ENCODE results near the gene HBZ. TPM values are rescaled to one million over a fixed set of nuclear protein-coding genes. Genes with fewer than 3 reads are reported as not detected.

The HBZ gene
- not detected for total RNA-seq
- long read RNA-seq: 0 reads

GRCh38 chr16:152141-153128, at the start of gene HBZ:
TSS of gene HBZ (plus strand) at chr16:152644. CDS start at chr16:152910, 266 bp downstream.
- Histone ChIP-seq H3K4me3 (no peak within 1 kb of the TSS), H3K4me1 (peaks cover 10% of the 10 kb centered on the region), H3K27me3 (ENCODE audit: low read depth) (peaks cover 58% of the 10 kb centered on the region), H3K27ac (replicated peaks) (no peak within 1 kb of the TSS), H3K36me3 (no peaks in the 10 kb centered on the region), H3K9me3 (replicated peaks) (no peaks in the 10 kb centered on the region)
- no peak for DNase-seq
- intact Hi-C loops (cut with micrococcal nuclease): no loop called here
- TF ChIP-seq, protein P1, sequence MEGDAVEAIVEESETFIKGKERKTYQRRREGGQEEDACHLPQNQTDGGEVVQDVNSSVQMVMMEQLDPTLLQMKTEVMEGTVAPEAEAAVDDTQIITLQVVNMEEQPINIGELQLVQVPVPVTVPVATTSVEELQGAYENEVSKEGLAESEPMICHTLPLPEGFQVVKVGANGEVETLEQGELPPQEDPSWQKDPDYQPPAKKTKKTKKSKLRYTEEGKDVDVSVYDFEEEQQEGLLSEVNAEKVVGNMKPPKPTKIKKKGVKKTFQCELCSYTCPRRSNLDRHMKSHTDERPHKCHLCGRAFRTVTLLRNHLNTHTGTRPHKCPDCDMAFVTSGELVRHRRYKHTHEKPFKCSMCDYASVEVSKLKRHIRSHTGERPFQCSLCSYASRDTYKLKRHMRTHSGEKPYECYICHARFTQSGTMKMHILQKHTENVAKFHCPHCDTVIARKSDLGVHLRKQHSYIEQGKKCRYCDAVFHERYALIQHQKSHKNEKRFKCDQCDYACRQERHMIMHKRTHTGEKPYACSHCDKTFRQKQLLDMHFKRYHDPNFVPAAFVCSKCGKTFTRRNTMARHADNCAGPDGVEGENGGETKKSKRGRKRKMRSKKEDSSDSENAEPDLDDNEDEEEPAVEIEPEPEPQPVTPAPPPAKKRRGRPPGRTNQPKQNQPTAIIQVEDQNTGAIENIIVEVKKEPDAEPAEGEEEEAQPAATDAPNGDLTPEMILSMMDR (IDR thresholded peaks at IDR 0.05; ENCODE audit: borderline replicate concordance): no peak

- Histone ChIP-seq H3K27ac (replicated peaks) (no peak overlapping the region), H3K4me3 (no peak overlapping the region), H3K4me1 (peaks cover 43% of the 10 kb centered on the region), H3K36me3 (peaks cover 8% of the 10 kb centered on the region), H3K27me3 (ENCODE audit: low read depth) (no peaks in the 10 kb centered on the region), H3K9me3 (replicated peaks) (no peaks in the 10 kb centered on the region)
- TF ChIP-seq, protein P1 (IDR thresholded peaks at IDR 0.05; ENCODE audit: borderline replicate concordance): no peak
- no peak for DNase-seq
- intact Hi-C loops (cut with micrococcal nuclease): no loop called here
Measured at GRCh38 chr16:104355-104754, 48.1 kb upstream of the HBZ start.

DNA sequence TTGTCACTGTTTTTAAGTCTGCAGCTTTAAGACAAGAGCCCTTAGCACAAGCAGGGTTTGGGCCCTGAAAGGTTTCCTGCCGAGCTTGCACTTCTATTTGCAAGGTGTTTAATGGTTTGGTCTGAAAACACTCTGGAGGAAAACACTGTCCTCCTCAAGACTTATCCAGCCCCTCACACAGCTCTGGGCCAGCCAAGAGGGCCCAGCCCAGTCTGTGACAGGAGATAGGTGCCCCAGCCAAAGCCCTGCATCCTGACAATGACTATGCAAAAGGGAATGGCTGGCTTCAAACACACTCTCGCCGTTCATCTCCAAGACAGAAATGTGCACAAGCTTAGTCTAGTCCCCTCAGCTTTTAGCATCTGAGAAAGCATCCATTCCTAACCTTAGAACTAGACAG, 47.5 kb upstream of the HBZ start:
- H3K4me3 ChIP-seq: no peak overlapping the region
- no peak overlapping the region for H3K27ac ChIP-seq (replicated peaks)
- intact Hi-C loops (cut with micrococcal nuclease): no loop called here
- H3K36me3 ChIP-seq: peaks cover 14% of the 10 kb centered on the region
- peaks cover 43% of the 10 kb centered on the region for H3K4me1 ChIP-seq
- H3K9me3 ChIP-seq (replicated peaks): no peaks in the 10 kb centered on the region
- DNase-seq: no peak
- TF ChIP-seq, protein P1 (IDR thresholded peaks at IDR 0.05; ENCODE audit: borderline replicate concordance): no peak
- no peaks in the 10 kb centered on the region for H3K27me3 ChIP-seq (ENCODE audit: low read depth)

GRCh38 chr16:105521-105920, 46.9 kb upstream of the HBZ start:
- TF ChIP-seq, protein P1 (IDR thresholded peaks at IDR 0.05; ENCODE audit: borderline replicate concordance): no peak
- Histone ChIP-seq H3K4me1 (peaks cover 43% of the 10 kb centered on the region), H3K9me3 (replicated peaks) (no peaks in the 10 kb centered on the region), H3K4me3 (no peak overlapping the region), H3K27me3 (ENCODE audit: low read depth) (no peaks in the 10 kb centered on the region), H3K36me3 (peaks cover 20% of the 10 kb centered on the region), H3K27ac (replicated peaks) (no peak overlapping the region)
- DNase-seq: no peak
- intact Hi-C loops (cut with micrococcal nuclease): no loop called here

DNA sequence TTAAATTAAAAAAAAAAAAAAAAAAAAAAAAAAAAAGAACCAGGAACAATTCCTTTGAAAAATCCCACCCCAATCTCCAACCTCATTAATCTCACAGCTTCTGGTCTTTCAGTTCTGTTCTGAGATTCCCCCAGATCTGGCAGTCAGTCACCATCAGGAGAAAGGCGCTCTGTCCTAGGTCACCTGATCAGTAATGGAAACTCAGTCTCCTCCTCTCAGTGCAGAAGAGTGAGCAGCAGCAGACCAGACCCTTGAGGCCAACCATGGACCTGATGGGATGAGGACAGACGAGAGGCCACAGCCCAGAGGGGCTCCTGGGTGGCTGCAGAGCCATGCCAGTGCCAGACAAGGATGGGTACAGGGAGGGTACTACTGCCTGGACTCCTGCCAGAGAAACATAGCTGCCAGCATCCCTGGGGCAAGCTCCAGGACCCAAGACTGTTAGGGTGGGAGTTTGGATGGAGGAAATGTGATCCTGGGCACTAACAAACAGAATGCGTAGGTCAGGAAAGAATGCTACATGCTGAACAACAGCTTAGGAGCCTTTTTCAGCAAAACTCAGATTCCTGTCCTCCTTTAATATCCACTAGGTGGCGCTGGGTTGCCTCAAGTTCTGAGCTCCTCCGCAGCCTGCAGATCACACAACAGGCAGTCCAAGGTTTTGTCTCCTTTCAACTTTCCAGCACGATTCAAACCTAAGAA, 45.7 kb upstream of the HBZ start:
- Histone ChIP-seq H3K4me3 (no peak overlapping the region), H3K36me3 (peaks cover 31% of the 10 kb centered on the region), H3K27ac (replicated peaks) (no peak overlapping the region), H3K4me1 (peaks cover 33% of the 10 kb centered on the region), H3K27me3 (ENCODE audit: low read depth) (no peaks in the 10 kb centered on the region), H3K9me3 (replicated peaks) (no peaks in the 10 kb centered on the region)
- TF ChIP-seq, protein P1 (IDR thresholded peaks at IDR 0.05; ENCODE audit: borderline replicate concordance): peak; percentile 88
- DNase-seq: no peak
- intact Hi-C loops (cut with micrococcal nuclease): no loop called here
